Type B pancreatic cell (in vitro differentiated cells): ENCODE measurements around the gene PODXL2. TPM values are rescaled to one million over a fixed set of nuclear protein-coding genes. Genes with fewer than 3 reads are reported as not detected.

Experiments used
- DNase-seq: peaks from one replicate; pipeline ENCODE4 v3.0.0; 2021; ENCODE audit warnings: mixed read lengths; ENCODE audit not compliant: unreplicated experiment; ENCODE audit errors: extremely low spot score
- H3K27ac Mint-ChIP-seq: 2 replicates; pipeline ENCODE4 v1.8.0; 2021; ENCODE audit warnings: mild to moderate bottlenecking, mixed read lengths
- H3K27me3 Mint-ChIP-seq: 2 replicates; pipeline ENCODE4 v1.8.0; 2021; ENCODE audit warnings: mixed read lengths
- H3K36me3 Mint-ChIP-seq: 2 replicates; pipeline ENCODE4 v1.8.0; 2021; ENCODE audit warnings: mixed read lengths
- H3K4me1 Mint-ChIP-seq: one replicate; pipeline ENCODE4 v1.8.0; 2021; ENCODE audit warnings: mixed read lengths; ENCODE audit not compliant: unreplicated experiment
- H3K4me3 Mint-ChIP-seq: 2 replicates; pipeline ENCODE4 v1.8.0; 2021; ENCODE audit warnings: mild to moderate bottlenecking, mixed read lengths
- H3K9me3 Mint-ChIP-seq: 2 replicates; pipeline ENCODE4 v1.8.0; 2021; ENCODE audit warnings: mixed read lengths
- CTCF ChIP-seq: fragments of 200-600 bp; sonication (generic); conservative IDR thresholded peaks from 2 replicates; pipeline ENCODE4 v1.5.0; 2021; ENCODE audit warnings: antibody characterized with exemption, mild to moderate bottlenecking
- total RNA-seq: library from RNA; stranded (reverse); gene quantifications from 2 replicates; pipeline ENCODE4 v1.2.1, GENCODE V29; 2021; ENCODE audit warnings: low replicate concordance

PODXL2 gene
- total RNA-seq, 1 donor from 2014 or later: 48.9 TPM

GRCh38 chr3:127625821-127626220 lies 3.2 kb upstream of the PODXL2 start:
- TF ChIP-seq CTCF: no peak
- no peak overlapping the region for H3K4me3 Mint-ChIP-seq
- peaks cover 48% of the 10 kb centered on the region for H3K27me3 Mint-ChIP-seq
- DNase-seq: no peak
- peaks cover 10% of the 10 kb centered on the region for H3K36me3 Mint-ChIP-seq
- H3K9me3 Mint-ChIP-seq: no peaks in the 10 kb centered on the region
- no peak overlapping the region for H3K27ac Mint-ChIP-seq
- H3K4me1 Mint-ChIP-seq: peaks cover 12% of the 10 kb centered on the region

- H3K36me3 Mint-ChIP-seq: peaks cover 4% of the 10 kb centered on the region
- TF ChIP-seq CTCF: no peak
- peak overlapping the region; percentile 86 for H3K4me3 Mint-ChIP-seq
- peak overlapping the region; percentile 3 for H3K27ac Mint-ChIP-seq
- no peak for DNase-seq
- H3K4me1 Mint-ChIP-seq: peaks cover 29% of the 10 kb centered on the region
- H3K9me3 Mint-ChIP-seq: no peaks in the 10 kb centered on the region
- peaks cover 58% of the 10 kb centered on the region for H3K27me3 Mint-ChIP-seq
Measured at GRCh38 chr3:127628426-127628787, 578 bp upstream of the PODXL2 start.

- Mint-ChIP-seq H3K4me1 (peaks cover 29% of the 10 kb centered on the region), H3K9me3 (no peaks in the 10 kb centered on the region), H3K36me3 (peaks cover 8% of the 10 kb centered on the region), H3K27me3 (peaks cover 58% of the 10 kb centered on the region), H3K27ac (peak overlapping the region; percentile 44), H3K4me3 (peak overlapping the region; percentile 90)
- DNase-seq: no peak
- no peak for TF ChIP-seq CTCF
Measured at GRCh38 chr3:127629467-127630403, 750 bp downstream of the PODXL2 start.

GRCh38 chr3:127630811-127631714 lies 2.1 kb downstream of the PODXL2 start:
- no peak for DNase-seq
- Mint-ChIP-seq H3K9me3 (no peaks in the 10 kb centered on the region), H3K4me1 (peaks cover 29% of the 10 kb centered on the region)

More at GRCh38 chr3:127630811-127631714, 2.1 kb downstream of the PODXL2 start:
- Mint-ChIP-seq H3K36me3 (peaks cover 6% of the 10 kb centered on the region), H3K27me3 (peaks cover 51% of the 10 kb centered on the region), H3K4me3 (peak overlapping the region; percentile 90), H3K27ac (peak overlapping the region; percentile 15)
- no peak for TF ChIP-seq CTCF
